T-helper 22 cell (primary cell): ENCODE measurements around the gene TMCC1.
"Not testable (repeated sequence)": the region's sequence is repeated elsewhere in the genome, so short reads cannot be mapped to it uniquely, and the experiment has no call there.

ENCODE experiments used
- DNase-seq: peaks from one replicate; pipeline ENCODE4 v3.0.0-alpha.2; 2020; ENCODE audit warnings: low read depth

The TMCC1 gene

GRCh38 chr3:129769616-129770015 is 123.9 kb downstream of the TMCC1 start:
- DNase-seq: no peak

GRCh38 chr3:129768728-129769127 is 124.8 kb downstream of the TMCC1 start:
- no peak for DNase-seq

- no peak for DNase-seq
These were observed 127.4 kb downstream of the TMCC1 start for GRCh38 chr3:129766135-129766534.

GRCh38 chr3:129764090-129764489 is 129.4 kb downstream of the TMCC1 start:
- DNase-seq: no peak

- no peak for DNase-seq
These were observed 134.7 kb downstream of the TMCC1 start for GRCh38 chr3:129758785-129759320.

GRCh38 chr3:129758306-129758705 is 135.2 kb downstream of the TMCC1 start:
- no peak for DNase-seq

GRCh38 chr3:129756871-129757270 is 136.6 kb downstream of the TMCC1 start:
- no peak for DNase-seq

GRCh38 chr3:129751105-129751504 is 142.4 kb downstream of the TMCC1 start:
- DNase-seq: not testable (repeated sequence)

- DNase-seq: no peak
These were observed 143.8 kb downstream of the TMCC1 start for GRCh38 chr3:129749692-129750091.

GRCh38 chr3:129747992-129748391 is 145.5 kb downstream of the TMCC1 start:
- DNase-seq: no peak

GRCh38 chr3:129747136-129747535 is 146.4 kb downstream of the TMCC1 start:
- no peak for DNase-seq

GRCh38 chr3:129746629-129747028 is 146.9 kb downstream of the TMCC1 start:
- no peak for DNase-seq

- DNase-seq: no peak
These were observed 148.3 kb downstream of the TMCC1 start for GRCh38 chr3:129745253-129745652.

GRCh38 chr3:129741794-129742193 is 151.7 kb downstream of the TMCC1 start:
- DNase-seq: no peak

GRCh38 chr3:129740090-129740489 is 153.4 kb downstream of the TMCC1 start:
- no peak for DNase-seq

- no peak for DNase-seq
These were observed 153.9 kb downstream of the TMCC1 start for GRCh38 chr3:129739634-129740033.

GRCh38 chr3:129738172-129738571 is 155.3 kb downstream of the TMCC1 start:
- no peak for DNase-seq

- DNase-seq: no peak
These were observed 157.4 kb downstream of the TMCC1 start for GRCh38 chr3:129736070-129736469.

- DNase-seq: no peak
These were observed 157.9 kb downstream of the TMCC1 start for GRCh38 chr3:129735638-129736037.

- DNase-seq: no peak
These were observed 159.1 kb downstream of the TMCC1 start for GRCh38 chr3:129734449-129734848.

GRCh38 chr3:129732200-129732876 is 161.2 kb downstream of the TMCC1 start:
- no peak for DNase-seq

GRCh38 chr3:129727707-129728106 is 165.8 kb downstream of the TMCC1 start:
- DNase-seq: no peak

- DNase-seq: no peak
These were observed 169.8 kb downstream of the TMCC1 start for GRCh38 chr3:129723558-129724324.
